ENCODE data around the gene STKLD1. TPM values are rescaled to one million over a fixed set of nuclear protein-coding genes. Genes with fewer than 3 reads are reported as not detected.
A peak's percentile ranks its signal among the peaks of the same experiment; 100 is the strongest.

STKLD1 gene
- polyA plus RNA-seq, 1 donor = 2.4 TPM

- Histone ChIP-seq H3K9me3 (ENCODE audit: control insufficient read depth, low read depth, low read length) (peaks cover 2% of the 10 kb centered on the region), H3K27me3 (ENCODE audit: control insufficient read depth, insufficient read depth, low read length) (no peaks in the 10 kb centered on the region), H3K4me1 (ENCODE audit: control insufficient read depth, insufficient read depth, low read length) (peaks cover 19% of the 10 kb centered on the region), H3K36me3 (ENCODE audit: control insufficient read depth, insufficient read depth, low read length) (peaks cover 71% of the 10 kb centered on the region), H3K27ac (ENCODE audit: low read length) (no peak overlapping the region), H3K4me3 (ENCODE audit: low read length) (no peak overlapping the region)
- DNase-seq = no peak
- no CpG with 5 or more reads among the region's 12 CpGs for WGBS (ENCODE audit: insufficient coverage, low lambda C conversion rate)
Measured at GRCh38 chr9:133344979-133345378, 31.2 kb upstream of the STKLD1 start.

GRCh38 chr9:133345596-133345995 is 30.6 kb upstream of the STKLD1 start:
- H3K4me3 ChIP-seq (ENCODE audit: low read length) = no peak overlapping the region
- WGBS (ENCODE audit: insufficient coverage, low lambda C conversion rate) = no CpG with 5 or more reads among the region's 6 CpGs
- H3K9me3 ChIP-seq (ENCODE audit: control insufficient read depth, low read depth, low read length) = peaks cover 2% of the 10 kb centered on the region
- H3K27ac ChIP-seq (ENCODE audit: low read length) = no peak overlapping the region
- H3K27me3 ChIP-seq (ENCODE audit: control insufficient read depth, insufficient read depth, low read length) = no peaks in the 10 kb centered on the region
- peaks cover 19% of the 10 kb centered on the region for H3K4me1 ChIP-seq (ENCODE audit: control insufficient read depth, insufficient read depth, low read length)
- peaks cover 71% of the 10 kb centered on the region for H3K36me3 ChIP-seq (ENCODE audit: control insufficient read depth, insufficient read depth, low read length)
- DNase-seq = no peak

GRCh38 chr9:133346021-133346785 is 30.0 kb upstream of the STKLD1 start:
- WGBS (ENCODE audit: insufficient coverage, low lambda C conversion rate) = no CpG with 5 or more reads among the region's 15 CpGs
- H3K36me3 ChIP-seq (ENCODE audit: control insufficient read depth, insufficient read depth, low read length) = peaks cover 71% of the 10 kb centered on the region
- H3K27ac ChIP-seq (ENCODE audit: low read length) = no peak overlapping the region
- H3K4me1 ChIP-seq (ENCODE audit: control insufficient read depth, insufficient read depth, low read length) = peaks cover 19% of the 10 kb centered on the region
- H3K27me3 ChIP-seq (ENCODE audit: control insufficient read depth, insufficient read depth, low read length) = no peaks in the 10 kb centered on the region
- peaks cover 2% of the 10 kb centered on the region for H3K9me3 ChIP-seq (ENCODE audit: control insufficient read depth, low read depth, low read length)
- DNase-seq = no peak
- H3K4me3 ChIP-seq (ENCODE audit: low read length) = peak overlapping the region; percentile 86

GRCh38 chr9:133347515-133347984 is 28.6 kb upstream of the STKLD1 start:
- peaks cover 2% of the 10 kb centered on the region for H3K9me3 ChIP-seq (ENCODE audit: control insufficient read depth, low read depth, low read length)
- H3K4me1 ChIP-seq (ENCODE audit: control insufficient read depth, insufficient read depth, low read length) = peaks cover 19% of the 10 kb centered on the region
- WGBS (ENCODE audit: insufficient coverage, low lambda C conversion rate) = no CpG with 5 or more reads among the region's 41 CpGs
- DNase-seq = peak; percentile 30 to 77
- peak overlapping the region; percentile 68 for H3K27ac ChIP-seq (ENCODE audit: low read length)
- H3K36me3 ChIP-seq (ENCODE audit: control insufficient read depth, insufficient read depth, low read length) = peaks cover 72% of the 10 kb centered on the region
- H3K27me3 ChIP-seq (ENCODE audit: control insufficient read depth, insufficient read depth, low read length) = no peaks in the 10 kb centered on the region
- peak overlapping the region; percentile 86 for H3K4me3 ChIP-seq (ENCODE audit: low read length)

- Histone ChIP-seq H3K27me3 (ENCODE audit: control insufficient read depth, insufficient read depth, low read length) (no peaks in the 10 kb centered on the region), H3K4me1 (ENCODE audit: control insufficient read depth, insufficient read depth, low read length) (peaks cover 19% of the 10 kb centered on the region), H3K4me3 (ENCODE audit: low read length) (peak within 1 kb of the TSS; percentile 86), H3K36me3 (ENCODE audit: control insufficient read depth, insufficient read depth, low read length) (peaks cover 72% of the 10 kb centered on the region), H3K27ac (ENCODE audit: low read length) (peak within 1 kb of the TSS; percentile 68), H3K9me3 (ENCODE audit: control insufficient read depth, low read depth, low read length) (peaks cover 2% of the 10 kb centered on the region)
- 10% methylated on average over 2 of the region's 64 CpGs for WGBS (ENCODE audit: insufficient coverage, low lambda C conversion rate)
- DNase-seq = peak; percentile 93 to 97
Measured at GRCh38 chr9:133347985-133348717, 28.0 kb upstream of the STKLD1 start, which contains the start of the genes MED22 and RPL7A. Gene MED22 (minus strand): TSS chr9:133348131. CDS start chr9:133346662, 1,469 bp downstream. Gene RPL7A (plus strand): TSS chr9:133348218. CDS start chr9:133348244, 26 bp downstream.

GRCh38 chr9:133348718-133349573 is 27.2 kb upstream of the STKLD1 start:
- DNase-seq = no peak
- H3K27me3 ChIP-seq (ENCODE audit: control insufficient read depth, insufficient read depth, low read length) = no peaks in the 10 kb centered on the region
- H3K9me3 ChIP-seq (ENCODE audit: control insufficient read depth, low read depth, low read length) = peaks cover 2% of the 10 kb centered on the region
- H3K27ac ChIP-seq (ENCODE audit: low read length) = peak overlapping the region; percentile 68
- peak overlapping the region; percentile 86 for H3K4me3 ChIP-seq (ENCODE audit: low read length)
- H3K4me1 ChIP-seq (ENCODE audit: control insufficient read depth, insufficient read depth, low read length) = peaks cover 19% of the 10 kb centered on the region
- WGBS (ENCODE audit: insufficient coverage, low lambda C conversion rate) = no CpG with 5 or more reads among the region's 25 CpGs
- H3K36me3 ChIP-seq (ENCODE audit: control insufficient read depth, insufficient read depth, low read length) = peaks cover 67% of the 10 kb centered on the region

- H3K36me3 ChIP-seq (ENCODE audit: control insufficient read depth, insufficient read depth, low read length) = peaks cover 55% of the 10 kb centered on the region
- no peak overlapping the region for H3K27ac ChIP-seq (ENCODE audit: low read length)
- no peak for DNase-seq
- no CpG with 5 or more reads among the region's 15 CpGs for WGBS (ENCODE audit: insufficient coverage, low lambda C conversion rate)
- peaks cover 2% of the 10 kb centered on the region for H3K9me3 ChIP-seq (ENCODE audit: control insufficient read depth, low read depth, low read length)
- no peaks in the 10 kb centered on the region for H3K27me3 ChIP-seq (ENCODE audit: control insufficient read depth, insufficient read depth, low read length)
- no peak overlapping the region for H3K4me3 ChIP-seq (ENCODE audit: low read length)
- peaks cover 21% of the 10 kb centered on the region for H3K4me1 ChIP-seq (ENCODE audit: control insufficient read depth, insufficient read depth, low read length)
Measured at GRCh38 chr9:133349965-133350616, 26.1 kb upstream of the STKLD1 start.

GRCh38 chr9:133351526-133351907 is 24.6 kb upstream of the STKLD1 start:
- no peaks in the 10 kb centered on the region for H3K9me3 ChIP-seq (ENCODE audit: control insufficient read depth, low read depth, low read length)
- H3K27ac ChIP-seq (ENCODE audit: low read length) = no peak overlapping the region
- no peaks in the 10 kb centered on the region for H3K27me3 ChIP-seq (ENCODE audit: control insufficient read depth, insufficient read depth, low read length)
- H3K4me3 ChIP-seq (ENCODE audit: low read length) = no peak overlapping the region
- WGBS (ENCODE audit: insufficient coverage, low lambda C conversion rate) = no CpG with 5 or more reads among the region's 3 CpGs
- peaks cover 44% of the 10 kb centered on the region for H3K36me3 ChIP-seq (ENCODE audit: control insufficient read depth, insufficient read depth, low read length)
- H3K4me1 ChIP-seq (ENCODE audit: control insufficient read depth, insufficient read depth, low read length) = peaks cover 22% of the 10 kb centered on the region
- no peak for DNase-seq

GRCh38 chr9:133351908-133352634 is 24.1 kb upstream of the STKLD1 start:
- peaks cover 19% of the 10 kb centered on the region for H3K4me1 ChIP-seq (ENCODE audit: control insufficient read depth, insufficient read depth, low read length)
- no peak overlapping the region for H3K27ac ChIP-seq (ENCODE audit: low read length)
- DNase-seq = no peak
- no peaks in the 10 kb centered on the region for H3K27me3 ChIP-seq (ENCODE audit: control insufficient read depth, insufficient read depth, low read length)
- no peaks in the 10 kb centered on the region for H3K9me3 ChIP-seq (ENCODE audit: control insufficient read depth, low read depth, low read length)
- no peak overlapping the region for H3K4me3 ChIP-seq (ENCODE audit: low read length)
- H3K36me3 ChIP-seq (ENCODE audit: control insufficient read depth, insufficient read depth, low read length) = peaks cover 44% of the 10 kb centered on the region
- no CpG with 5 or more reads among the region's 14 CpGs for WGBS (ENCODE audit: insufficient coverage, low lambda C conversion rate)
